ENCODE measurements around the gene TFDP2.

TFDP2 gene

DNA sequence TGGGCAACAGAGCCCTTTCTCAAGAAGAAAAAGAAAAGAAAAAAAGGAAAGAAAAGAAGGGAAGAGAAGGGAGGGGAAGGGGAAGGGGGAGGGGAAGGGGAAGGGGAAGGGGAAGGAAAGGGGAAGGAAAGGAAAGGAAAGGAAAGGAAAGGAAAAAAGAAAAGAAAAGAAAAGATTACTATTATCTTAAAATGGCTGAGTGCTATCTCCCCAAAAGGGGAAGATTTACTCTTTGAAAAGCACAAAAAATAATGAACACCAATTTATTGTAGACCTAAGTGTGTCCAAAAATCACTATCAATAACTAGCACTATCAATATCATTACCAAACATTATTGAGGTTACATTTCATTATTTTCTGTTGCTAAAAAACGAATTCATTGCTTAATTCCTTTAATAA, 183.9 kb downstream of the TFDP2 start:
- no peak for DNase-seq (ENCODE audit: low read depth in 2 of 2)

DNA sequence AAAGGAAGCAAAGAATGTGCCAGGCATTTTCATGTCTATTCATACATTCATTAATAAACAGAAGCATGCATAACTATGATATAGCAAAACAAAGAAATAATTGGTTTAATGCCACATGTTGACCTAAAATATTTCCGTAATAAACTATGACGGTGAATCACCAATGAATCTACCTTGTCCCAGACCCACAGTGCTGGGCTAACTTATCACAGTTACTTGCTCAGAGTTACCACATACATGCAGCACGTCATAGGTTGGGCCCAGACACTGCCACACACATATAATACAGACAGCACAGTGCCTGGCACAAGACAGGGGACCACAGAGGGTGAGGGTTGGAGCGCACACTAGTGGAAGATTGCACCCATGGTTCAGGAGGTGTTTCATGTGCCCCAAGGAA, 186.0 kb downstream of the TFDP2 start:
- DNase-seq (ENCODE audit: low read depth in 2 of 2) = no peak

DNA sequence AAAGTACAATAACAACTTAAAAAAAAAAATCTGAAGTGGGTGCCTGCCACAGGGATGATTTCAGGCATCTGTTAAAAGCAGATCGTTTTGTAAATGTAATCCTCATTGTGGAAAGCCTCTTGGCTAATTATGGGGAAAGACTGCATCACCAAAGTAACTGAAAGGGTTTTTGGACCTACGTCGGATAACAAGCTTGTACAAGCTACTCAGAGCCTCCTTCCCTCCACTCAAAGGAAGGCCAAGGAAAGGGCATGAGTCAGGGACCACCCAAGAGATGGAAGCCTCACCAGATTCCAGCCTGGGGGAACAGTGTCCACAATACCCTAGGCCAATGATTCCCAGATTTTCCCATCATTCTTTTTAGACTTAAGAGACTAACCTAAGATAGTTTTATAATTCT, 188.6 kb downstream of the TFDP2 start:
- no peak for DNase-seq (ENCODE audit: low read depth in 2 of 2)

DNA sequence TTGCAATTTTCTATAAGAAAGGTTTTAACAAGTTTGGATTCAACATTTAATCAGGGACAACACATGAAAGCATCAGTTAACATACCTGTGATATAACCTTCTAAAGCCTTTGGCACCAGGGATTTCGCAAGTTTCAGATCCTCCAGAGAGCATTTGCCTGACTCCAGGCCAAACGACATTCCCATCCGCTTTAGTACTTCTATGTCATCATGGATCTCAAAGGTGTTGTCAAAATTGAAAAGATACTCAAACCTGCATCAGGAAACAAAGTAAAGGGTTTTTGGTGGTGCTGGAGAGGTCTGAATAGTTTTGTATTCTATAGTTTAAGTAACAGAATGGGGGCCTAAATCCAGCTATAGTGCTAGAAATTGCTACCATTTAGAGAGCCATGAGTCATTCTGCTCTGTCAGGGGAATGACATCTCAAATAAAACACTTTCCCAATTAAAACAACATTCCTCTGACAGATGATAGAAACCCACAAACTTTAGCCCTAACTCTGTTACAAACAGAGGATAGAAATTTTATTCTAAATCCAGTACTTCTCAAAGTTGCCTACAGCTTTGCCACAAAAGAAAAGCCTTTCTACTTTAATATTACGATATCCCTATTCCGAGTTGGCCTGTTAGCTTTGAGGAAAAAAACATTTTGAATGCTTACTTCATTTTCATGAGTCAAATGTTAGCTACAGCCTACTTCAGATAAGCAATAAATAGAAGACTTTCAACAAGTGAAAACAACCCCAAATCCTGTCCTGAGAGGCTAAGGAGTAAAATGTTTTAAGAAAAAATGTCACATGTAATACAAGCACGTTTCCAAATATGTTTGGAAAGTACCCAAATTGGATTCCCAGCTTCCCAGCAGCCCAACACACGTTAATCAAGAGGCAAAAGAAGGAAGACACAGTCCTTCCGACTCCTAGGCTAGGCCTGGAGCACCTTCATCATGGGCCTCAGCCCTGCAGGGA, 189.5 kb downstream of the TFDP2 start:
- DNase-seq (ENCODE audit: low read depth in 2 of 2) = no peak

DNA sequence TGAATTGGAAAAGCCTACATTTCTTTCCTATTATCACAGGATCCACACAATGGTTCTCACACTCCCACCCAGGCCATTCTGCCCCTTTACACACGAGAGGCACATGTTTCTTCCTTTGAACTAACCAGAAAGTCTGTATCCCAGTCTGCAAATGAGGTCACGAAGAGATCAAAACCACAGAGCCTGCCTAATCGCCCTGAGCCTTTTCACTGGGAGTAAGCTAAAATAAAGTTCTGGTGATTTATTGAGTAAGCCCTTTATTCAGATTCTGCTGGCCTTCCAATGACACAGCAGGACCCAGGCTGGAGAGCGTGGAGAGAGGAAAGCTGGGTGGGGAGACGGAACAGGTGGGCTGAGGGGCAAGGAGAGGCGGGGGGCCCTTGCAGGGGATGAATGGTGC, 194.2 kb downstream of the TFDP2 start:
- no peak for DNase-seq (ENCODE audit: low read depth in 2 of 2)

DNA sequence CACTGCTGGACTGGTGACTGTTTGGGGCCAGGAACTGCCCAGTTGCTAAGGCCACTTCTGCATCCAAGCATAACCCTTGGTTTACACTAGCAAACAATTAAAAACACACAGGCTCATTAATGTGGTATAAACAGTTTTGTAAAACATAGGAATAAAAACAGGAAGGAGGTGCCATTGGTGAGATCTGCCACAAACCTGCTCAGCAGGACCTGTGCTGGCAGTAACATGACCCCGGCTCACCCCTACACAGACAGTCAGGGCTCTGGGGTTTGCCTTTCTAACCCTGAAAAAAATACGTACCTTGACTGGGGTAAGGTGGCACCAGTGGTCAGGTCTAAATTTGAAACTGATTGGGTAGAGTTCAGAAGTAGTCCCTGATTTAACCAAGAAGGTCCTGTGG, 196.7 kb downstream of the TFDP2 start:
- DNase-seq (ENCODE audit: low read depth in 2 of 2) = no peak

DNA sequence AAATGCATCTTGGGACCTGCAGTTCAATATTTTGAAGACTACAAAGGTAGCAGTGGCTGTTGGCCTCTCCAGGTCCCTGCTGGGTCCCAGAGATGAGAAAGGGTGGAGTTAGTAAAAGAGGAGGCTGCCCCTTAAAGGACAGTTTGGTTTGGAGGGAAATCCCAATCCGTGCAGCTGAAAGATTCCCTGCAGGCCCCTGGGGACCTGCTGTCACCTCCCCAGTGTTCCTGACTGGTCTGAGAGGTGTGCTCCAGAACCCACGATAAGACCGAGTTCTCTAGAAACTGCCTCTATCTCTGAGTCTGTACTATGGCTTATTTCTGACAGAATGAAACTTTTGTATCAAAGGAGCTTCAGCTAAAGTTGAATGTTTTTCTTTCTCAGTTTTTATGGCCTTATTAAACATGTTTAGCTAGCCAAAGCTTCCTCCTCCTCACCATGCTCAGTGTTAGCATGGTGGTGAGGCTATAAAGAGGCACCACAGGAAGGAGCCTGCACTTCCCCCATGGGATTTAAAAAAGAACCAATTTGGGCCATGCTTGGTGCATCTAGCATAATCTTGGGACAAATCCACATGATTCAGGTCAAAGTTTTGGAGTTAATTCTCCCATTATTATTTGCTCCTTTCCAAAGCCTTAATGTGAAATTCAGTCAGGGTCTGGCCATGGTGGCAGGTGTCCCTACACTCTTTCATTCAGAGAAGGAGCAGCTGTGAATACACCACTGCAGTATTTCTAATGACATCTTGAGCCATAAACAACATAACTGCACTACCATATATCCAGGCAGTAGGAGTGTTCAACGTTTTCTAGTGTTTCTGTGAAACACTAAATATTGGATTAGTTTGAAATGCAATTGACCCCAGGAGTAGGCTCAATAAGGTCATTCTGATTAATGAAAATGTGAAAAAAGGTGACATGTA, 198.5 kb downstream of the TFDP2 start:
- no peak for DNase-seq (ENCODE audit: low read depth in 2 of 2)

DNA sequence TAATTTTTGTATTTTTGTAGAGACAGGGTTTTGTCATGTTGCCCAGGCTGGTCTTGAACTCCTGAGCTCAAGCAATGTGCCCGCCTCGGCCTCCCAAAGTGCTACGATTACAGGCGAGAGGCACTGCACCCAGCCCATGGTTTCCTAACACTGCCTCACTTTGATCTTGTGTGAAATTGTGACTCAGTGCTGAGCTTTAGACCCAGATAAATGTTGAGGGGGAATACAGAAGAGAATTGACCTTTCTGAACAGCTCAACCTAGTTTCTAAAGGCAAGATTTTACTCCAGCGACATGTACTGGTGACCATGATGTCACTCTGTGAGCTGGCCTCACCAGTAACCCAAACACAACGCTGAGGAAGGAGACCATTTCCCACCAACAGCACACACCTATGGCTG, 199.4 kb downstream of the TFDP2 start:
- DNase-seq (ENCODE audit: low read depth in 2 of 2) = no peak

DNA sequence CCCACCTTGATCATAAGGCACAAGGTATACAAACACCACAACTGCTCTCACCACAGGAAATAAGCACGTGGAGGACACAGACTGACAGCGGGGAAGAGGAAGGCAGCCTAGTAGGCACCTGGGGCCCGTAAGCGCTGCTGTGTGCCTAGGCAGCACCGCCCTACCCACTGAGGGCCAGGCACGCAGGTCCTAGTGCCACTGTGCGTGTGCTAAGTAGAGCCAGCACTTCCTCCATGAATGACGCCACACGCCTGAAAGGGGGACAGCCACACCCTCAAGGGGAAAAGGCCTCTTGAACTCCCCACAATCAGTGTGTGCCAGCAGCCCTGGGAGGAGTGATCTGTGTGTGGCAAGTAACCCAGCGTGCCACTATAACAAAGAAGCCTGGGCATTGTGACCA, 199.9 kb downstream of the TFDP2 start:
- no peak for DNase-seq (ENCODE audit: low read depth in 2 of 2)

DNA sequence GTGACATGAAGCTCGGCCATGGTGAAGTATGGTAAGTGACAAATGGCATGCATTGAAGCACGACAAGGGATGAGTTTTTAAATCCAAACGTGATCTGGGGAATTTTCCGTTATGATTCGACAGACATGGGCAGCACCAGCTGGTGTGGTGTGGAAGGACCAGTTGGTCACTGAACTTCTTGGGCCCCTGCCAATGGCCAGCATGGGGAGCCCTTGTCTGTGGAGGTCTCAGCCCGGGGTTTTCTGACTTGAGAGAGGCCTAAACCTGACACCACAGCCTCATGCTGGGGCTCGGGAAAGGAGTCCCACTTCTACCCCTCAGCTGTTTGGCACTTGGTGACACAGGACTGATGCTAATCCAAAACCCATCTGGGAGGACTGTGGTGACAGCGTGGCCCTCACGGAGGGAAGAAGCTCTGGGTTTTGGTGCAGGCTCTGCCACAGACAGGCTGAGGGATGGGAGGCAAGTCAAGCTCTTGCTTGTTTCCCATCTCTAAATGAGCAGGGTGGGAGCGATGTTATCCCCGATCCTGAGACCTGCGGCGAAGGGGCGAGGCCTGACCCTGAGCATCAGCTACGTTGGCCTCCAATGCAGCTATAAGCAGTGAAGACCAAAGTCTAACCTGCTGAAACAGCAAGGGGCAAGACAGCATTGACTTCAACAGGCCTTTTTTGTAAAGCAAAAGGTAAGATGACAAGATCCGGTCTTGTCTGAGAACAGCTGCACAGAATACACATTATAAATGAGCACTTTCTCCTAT, 203.4 kb downstream of the TFDP2 start:
- DNase-seq (ENCODE audit: low read depth in 2 of 2) = no peak

DNA sequence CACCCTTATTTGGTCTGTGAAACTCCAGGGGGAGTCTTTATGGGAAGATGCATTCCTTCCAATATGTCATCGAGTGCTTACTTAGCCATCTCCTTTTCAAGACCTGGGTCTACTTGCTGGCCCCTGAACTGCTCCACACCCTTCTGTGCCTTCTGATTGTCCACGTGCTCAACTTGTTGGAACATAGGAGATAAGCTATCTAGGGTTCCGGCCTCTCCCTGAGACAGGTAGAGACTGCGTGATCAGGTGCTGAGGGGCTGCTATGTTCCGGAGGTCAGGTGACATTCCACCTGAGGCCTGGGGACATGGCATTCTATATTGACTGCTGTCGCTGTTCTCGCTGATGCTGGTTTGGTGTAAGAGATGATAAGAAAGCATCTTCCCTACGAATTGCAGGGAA, 207.3 kb downstream of the TFDP2 start:
- DNase-seq (ENCODE audit: low read depth in 2 of 2) = no peak

DNA sequence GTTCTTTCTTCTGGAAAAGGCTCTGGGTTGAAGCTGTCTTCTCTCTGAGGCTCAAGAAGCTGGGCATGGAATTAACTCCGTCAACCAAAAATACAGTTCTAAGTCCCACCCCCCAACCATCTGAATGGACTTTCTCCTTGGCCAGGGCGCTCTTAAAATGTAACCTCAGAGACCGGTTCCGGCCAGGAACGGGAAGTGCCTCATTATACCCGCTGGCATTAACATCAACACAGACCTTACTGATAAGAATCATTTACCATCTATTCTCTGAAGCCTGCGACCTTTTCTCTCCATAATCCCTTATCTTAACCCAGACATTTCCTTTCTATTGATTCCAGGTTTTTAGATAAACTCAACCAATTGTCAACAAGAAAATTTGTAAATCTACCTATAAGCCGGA, 208.3 kb downstream of the TFDP2 start:
- DNase-seq (ENCODE audit: low read depth in 2 of 2) = no peak

DNA sequence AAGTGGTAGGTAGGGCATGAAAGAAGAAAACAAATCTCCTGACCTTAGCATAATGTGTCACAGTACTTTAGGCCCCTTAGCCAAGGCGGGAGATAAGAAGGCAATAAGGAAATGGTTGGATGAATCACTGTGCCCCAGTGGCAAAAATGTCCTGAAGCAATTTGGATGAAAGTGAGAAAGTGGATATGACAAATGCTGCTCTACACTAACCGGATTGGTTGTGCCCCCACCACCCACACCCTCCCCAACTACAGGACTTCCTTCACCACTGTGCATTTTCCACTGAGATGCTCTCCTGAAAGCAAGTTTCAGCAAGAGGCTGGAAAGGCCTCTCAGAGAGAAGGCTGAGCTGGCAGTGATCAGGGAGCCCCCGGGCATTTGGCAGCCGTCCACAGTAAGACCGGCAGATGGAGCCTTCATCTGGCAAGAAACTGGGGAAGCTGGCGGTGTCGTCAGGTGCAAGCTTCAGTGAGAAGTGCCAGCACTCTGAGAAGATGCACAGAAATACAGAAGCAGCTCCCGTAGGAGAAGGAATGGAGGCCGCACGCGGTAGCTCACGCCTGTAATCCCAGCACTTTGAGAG, 209.1 kb downstream of the TFDP2 start:
- DNase-seq (ENCODE audit: low read depth in 2 of 2) = no peak

DNA sequence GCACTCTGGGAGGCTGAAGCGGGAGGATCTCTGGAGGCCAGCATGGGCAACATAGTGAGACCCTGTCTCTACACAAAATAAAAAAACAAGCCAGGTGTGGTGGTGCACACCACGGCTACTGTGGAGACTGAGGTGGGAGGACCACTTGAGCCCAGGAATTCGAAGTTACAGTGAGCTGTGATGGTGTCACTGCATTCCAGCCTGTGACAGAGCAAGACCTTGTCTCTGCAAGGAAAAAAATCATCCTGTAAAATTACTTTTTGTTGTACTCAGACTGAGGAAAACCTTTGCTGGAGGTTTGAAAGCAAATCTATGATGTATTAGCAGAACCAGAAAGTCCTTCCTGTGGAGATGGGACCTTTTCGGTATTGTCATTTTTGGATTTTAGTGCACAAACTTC, 209.6 kb downstream of the TFDP2 start:
- no peak for DNase-seq (ENCODE audit: low read depth in 2 of 2)

DNA sequence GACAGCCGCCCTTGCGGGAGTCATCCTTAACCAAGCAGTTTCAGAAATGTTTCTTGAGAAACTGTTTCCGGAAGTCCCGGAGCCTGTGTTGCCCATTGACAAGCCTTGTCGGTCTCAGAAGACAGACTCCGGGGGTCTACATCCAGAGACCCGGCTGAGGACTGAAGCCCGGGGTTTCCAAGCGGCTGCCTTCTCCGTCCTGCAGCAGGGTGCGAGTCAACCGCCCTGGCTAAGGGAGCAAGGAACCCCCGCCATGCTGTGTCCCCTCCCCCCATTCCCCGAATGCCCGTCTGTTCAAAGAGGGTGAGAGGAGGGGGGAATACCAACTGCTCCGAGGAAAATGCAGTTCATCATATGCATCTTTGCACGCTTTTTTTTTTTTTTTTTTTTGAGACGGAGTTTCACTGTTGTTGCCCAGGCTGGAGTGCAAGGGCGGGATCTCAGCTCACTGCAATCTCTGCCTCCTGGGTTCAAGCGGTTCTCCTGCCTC, 211.3 kb downstream of the TFDP2 start:
- DNase-seq (ENCODE audit: low read depth in 2 of 2) = no peak

DNA sequence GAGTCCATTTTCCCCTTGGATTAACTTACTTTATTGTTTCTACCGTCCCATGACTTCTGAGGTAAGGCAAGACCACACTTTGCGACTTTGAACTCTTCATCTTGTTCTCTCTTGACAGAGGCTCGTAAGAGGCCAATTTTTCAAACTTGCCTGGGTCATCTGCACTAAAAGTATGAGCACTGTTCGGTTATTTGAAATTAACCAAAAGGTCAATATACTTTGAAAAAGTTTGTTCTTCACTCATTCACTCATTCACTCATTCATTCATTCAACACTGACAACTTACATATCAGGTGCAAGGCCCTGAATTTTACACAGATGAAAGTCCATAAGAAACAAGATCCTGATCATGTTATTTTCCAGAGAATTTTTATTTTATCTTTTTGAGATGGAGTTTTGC, 215.0 kb downstream of the TFDP2 start:
- no peak for DNase-seq (ENCODE audit: low read depth in 2 of 2)

DNA sequence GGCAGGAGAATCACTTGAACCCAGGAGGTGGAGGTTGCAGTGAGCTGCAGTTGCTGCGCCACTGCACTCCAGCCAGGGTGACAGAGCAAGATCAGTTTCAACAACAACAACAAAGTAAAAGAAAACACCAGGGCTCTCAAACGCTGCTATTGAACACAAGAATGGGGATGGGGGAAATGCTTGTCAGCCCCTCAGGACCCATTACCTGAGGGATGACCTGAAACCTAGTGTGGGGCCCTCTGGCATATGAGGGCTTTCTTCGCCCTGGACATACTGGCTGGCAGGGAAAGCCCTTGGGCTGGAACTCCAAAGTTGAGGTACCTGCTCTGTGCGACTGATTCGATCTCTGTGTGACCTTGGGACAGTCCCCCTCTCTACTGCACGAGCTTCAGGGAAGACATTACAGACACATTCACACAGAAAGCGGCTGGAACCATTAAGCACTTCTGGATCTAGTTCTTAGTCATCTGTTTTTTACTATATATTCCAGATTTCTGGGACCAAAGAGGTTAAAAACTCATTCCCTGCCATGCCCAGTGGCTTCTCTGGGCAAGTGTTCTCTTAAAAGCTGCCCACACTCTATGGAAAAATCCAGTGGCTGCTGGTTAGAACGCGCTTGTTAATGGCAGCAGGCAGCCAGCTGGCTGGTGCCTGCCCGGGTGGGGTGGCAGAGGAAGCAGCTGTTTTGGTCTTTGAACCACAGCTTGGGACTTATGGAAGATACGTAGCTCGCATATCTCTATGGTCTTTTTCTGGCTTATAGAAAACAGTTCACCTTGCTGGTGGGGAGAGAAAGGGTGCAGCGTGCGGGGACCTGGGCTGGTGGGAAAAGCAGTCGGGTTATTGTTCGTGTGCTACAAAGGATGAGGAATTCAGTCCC, 215.7 kb downstream of the TFDP2 start:
- no peak for DNase-seq (ENCODE audit: low read depth in 2 of 2)

DNA sequence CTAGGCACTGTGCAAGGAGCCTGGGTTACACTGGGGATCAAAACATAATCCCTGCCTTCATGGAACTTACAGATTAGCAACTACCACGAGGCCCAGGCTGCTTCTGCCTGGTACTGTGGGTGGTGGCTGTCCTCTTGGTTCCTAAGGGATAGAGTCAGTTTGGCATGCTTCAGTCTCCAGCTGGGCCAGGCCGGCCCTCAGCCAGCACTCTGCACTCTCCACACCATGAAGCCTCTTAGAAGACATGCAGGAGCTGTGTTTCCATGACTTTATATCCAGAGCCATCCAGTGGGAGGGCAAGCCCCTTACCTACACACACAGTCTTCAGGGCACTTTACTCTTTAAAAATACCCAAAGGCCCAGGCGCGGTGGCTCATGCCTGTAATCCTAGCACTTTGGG, 218.5 kb downstream of the TFDP2 start:
- no peak for DNase-seq (ENCODE audit: low read depth in 2 of 2)

DNA sequence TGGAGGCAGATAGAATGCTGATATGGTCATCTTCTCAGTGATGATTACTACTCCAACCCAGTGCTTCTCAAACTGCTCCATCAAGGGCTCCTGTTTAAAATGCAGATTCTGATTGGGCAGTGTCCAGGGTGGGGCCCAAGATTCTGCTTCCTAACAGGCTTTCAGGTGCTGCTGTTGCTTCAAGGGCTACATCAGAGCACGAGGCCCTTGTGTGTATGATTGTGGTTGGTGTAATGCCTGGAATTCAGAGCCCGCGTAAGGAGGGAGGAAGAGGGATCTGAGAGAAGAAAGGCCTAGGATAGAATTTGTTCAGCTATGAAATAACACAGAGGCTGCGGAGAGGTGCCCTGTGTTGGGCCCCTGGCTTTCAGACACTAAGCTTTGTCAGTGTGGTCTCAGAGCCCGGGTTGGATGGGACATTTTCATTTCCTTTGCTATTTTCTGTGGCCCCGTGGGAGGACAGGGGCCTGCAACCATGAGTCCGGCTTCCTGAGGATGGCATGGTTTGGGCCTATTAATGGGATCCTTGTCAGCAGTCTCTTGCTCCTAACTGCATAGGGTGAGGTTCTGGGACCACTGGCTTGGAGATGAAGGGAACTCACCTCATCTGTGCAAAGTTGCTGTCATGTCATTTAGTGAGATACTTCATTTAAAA, 219.9 kb downstream of the TFDP2 start:
- no peak for DNase-seq (ENCODE audit: low read depth in 2 of 2)

All from activated CD8-positive, alpha-beta memory T cell treated with anti-CD3 and anti-CD28 coated beads for 4 hours (primary cell).